A549 treated with RU486 at 1 μM for 4 hours (cell line): ENCODE data around the gene DNAJB9. TPM values are rescaled to one million over a fixed set of nuclear protein-coding genes. Genes with fewer than 3 reads are reported as not detected.

Experiments
- total RNA-seq: library from RNA; stranded (reverse); fragments of 200-300 nt; extraction: Qiagen RNA extraction; gene quantifications from 5 replicates; pipeline ENCODE4 v1.2.3, GENCODE V29; 2022; ENCODE audit warnings: low read depth

Gene DNAJB9
- total RNA-seq: 7.3 to 11.5 TPM (median 10.7 TPM) in 5 replicates

DNA sequence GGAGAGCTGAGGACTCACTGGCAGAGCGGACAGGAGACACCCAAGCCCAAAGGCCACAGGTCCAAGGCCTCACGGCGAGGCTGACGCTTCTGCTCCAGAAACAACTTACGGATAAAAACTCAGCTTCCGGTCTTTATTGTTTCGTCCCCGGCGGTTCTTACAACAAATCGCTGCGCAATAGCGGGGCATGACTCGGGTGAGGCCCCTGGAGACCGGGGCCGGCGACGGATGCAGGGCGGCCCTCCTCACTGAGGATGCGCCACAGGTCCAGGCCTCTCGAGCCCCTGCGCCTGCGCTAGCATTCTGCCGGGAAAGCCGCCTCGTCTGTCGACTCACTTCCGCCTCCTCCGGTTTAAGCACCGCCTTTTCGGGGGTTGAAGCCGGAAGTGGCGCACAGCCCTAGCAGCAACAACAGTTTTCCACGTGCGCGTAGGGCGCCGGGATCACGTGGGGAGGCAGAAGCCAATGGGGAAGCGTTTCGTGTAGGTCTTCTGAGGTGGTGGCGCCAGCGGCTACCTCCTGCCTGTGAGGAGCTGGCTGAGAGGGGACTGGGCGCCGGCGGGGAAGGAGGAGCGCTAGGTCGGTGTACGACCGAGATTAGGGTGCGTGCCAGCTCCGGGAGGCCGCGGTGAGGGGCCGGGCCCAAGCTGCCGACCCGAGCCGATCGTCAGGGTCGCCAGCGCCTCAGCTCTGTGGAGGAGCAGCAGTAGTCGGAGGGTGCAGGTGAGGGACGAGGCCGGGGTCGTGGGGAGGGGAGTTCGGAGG, at the start of gene DNAJB9, which contains the start of gene THAP5:
Gene DNAJB9, plus strand, starts transcription at position 494 of the 765 bp plus-strand sequence. CDS start 1,853 bp downstream, outside the sequence.
Gene THAP5, minus strand, starts transcription at position 326 of the 765 bp plus-strand sequence. Its CDS starts 137 bp downstream, at position 189.

DNA sequence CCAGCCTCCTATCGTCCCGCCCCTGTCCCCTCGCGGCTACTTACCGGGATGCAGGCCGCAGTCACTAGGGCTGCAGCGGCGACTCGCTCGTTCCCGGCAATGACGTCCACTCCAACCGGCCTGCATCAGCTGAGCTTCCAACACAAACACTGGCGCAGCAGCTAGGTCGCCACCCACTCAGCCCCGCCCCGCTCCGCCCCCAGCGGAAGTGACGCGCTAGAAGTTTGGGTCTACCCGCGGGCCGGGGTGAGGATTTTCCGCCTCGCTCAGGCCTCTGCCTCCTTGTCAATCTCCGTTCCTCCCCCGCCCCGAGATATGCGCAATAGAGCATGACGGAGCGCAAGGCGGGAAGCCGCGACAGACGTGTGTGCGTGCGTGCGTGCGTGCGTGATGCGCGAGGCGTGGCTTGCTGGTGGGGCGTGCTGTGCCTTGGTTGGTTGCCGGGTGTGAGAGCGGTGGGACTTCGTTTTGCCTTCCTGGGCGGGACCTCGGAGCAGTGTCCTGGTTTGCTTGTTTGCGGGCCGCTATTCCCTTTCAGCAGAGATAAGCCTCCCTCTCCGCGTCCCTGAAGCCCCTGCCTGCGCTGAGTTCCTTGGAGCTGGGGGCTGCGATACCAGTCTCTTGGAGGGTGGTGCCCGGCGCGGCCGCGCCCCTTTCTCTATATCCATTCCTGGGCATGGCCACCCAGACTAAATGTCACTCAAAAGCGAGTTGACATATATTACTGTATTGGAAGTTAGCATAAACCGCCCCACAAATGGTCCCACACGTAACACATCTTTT, 43.5 kb upstream of the DNAJB9 start, which contains the start of gene PNPLA8:
Gene PNPLA8, minus strand, starts transcription at position 151 of the 783 bp plus-strand sequence. CDS start 10,644 bp downstream, outside the sequence.

Other genes starting within 250 kb of the DNAJB9 start
- gene NRCAM, start 113.4 kb upstream of the DNAJB9 start, total RNA-seq: 51.0 to 98.3 TPM (median 91.5 TPM) in 5 replicates
- 12.0 to 18.9 TPM (median 14.3 TPM) in 5 replicates for gene PNPLA8, start 43.7 kb upstream of the DNAJB9 start, total RNA-seq
- gene THAP5, start 168 bp upstream of the DNAJB9 start, total RNA-seq: 5.4 to 20.0 TPM (median 15.8 TPM) in 5 replicates